Glomerular visceral epithelial cell (primary cell): Measurements from ENCODE around the gene CREBL2.
"Not testable (repeated sequence)": the region's sequence is repeated elsewhere in the genome, so short reads cannot be mapped to it uniquely, and the experiment has no call there.

Source experiments
- DNase-seq: peaks from one replicate; pipeline ENCODE4 v3.0.0-alpha.2; 2016; ENCODE audit errors: extremely low spot score

Gene CREBL2

GRCh38 chr12:12598864-12599263 is 12.8 kb upstream of the CREBL2 start:
- DNase-seq, result no peak

DNA sequence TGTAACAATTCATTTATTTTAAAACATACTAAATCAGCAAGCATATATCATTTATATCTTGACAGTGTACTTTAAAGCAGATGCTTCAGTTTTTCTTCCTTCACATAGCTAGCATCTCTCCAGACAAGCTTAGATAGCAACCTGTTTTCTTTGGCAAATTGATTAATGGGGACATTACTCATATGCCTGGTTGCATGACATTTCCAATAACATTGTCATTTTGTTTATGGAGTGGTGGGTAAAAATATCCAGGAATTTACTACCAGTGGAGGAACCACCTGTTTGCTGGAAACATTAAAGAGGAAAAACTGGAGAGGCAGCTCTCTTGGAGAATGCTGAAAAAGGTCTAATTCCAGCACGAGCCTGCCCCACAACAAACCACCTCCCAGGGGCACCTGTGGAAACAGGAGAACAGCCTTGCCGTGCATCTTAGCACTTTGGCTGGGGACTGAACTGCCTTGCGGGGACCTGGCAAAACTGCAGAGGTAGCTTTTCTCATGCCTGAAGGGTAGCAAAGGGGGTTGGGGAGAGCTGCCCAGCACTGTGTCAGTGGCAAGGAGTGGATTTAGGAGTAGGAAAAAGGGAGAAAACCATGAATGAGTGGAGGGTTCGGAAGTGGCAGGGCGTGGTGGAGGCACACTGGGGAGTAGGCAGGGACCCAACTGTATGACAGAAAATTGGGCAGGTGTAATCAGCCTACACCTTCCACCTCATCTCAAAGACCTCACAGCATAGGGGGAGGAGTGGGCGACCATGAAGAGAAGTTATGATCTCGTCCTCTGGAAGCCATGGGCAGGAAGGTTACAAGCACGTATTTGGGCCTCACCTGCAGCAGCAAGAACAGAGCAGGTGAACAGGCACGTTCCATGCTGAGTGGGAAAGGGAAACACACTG is 11.7 kb upstream of the CREBL2 start:
- DNase-seq, result no peak

DNA sequence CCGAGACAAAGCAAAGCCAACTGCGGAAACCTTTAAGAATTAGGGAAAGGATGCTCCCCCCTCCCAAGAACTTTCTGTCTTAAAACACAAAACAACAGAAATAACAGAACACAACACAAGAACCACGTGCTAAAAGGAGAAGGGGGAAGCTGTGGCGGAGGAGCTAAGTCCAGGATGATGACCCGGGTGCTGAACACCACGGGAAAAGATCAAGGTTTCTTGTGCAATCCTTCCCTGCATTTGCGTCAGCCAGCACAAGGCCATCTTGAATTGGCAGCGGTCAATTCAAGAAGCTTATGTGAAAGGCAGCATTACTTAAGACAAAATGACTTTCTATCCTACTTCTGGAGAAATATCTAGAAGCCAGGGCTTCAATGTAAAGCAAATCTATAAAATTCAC is 11.0 kb upstream of the CREBL2 start:
- no peak for DNase-seq

DNA sequence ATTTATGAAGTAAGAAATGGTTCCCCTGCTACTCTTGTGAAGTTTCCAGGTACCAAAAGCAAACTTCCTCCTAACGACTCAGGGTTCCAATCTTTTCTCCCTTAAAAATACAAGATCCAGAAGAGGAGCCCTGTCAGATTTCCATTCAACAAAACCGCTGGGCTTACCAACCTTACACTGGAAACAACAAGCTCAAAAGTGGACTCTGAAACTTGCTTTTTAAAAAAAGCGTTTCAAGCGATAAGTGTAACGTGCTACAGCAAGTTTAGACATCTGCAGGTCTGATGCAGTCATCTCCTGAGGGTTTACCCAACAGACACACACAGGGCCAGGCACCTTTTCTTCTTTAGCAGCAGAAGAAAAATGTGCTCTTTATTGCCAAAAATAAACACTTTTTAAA is 6.9 kb upstream of the CREBL2 start:
- no peak for DNase-seq

GRCh38 chr12:12606781-12607589 is 4.7 kb upstream of the CREBL2 start:
- peak; percentile 31 for DNase-seq

DNA sequence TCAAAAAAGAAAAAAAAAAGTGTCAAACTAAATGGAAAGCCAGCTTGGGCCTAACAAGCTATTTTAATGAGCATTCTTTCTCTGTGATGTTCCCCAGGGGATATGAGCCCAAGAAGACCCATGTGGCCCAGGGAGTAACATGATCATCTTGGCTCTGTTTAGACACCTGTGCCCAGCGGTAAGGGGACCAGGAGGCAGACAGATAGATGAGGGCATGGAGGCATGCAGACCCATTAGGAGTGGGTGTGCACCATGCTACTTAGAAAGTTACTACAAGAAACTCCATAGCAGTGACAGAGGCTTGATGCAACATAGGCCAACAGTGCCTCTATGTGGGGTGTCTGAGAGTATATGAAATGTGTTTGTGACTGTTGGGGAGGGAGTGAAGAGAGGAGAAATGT is 3.1 kb upstream of the CREBL2 start:
- peak; percentile 13 for DNase-seq

DNA sequence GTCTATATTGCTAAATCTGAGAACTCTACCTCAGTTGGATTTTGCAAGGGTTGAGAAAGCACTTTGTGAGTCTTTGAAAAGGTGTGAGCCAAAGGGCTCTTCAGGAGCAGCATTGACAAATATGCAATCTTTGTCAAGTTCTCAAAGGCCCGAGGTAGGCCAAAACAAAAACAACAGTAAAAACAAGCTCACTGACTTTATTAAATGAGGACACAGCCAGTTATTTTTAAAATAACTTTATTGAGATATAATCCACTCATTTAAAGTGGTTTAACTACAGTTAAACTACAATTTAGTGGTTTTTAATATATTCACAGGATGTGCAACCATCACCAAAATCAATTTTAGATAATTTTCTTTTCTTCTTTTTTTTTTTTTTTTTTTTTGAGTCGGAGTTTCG is 2.0 kb upstream of the CREBL2 start:
- DNase-seq, result no peak

- no peak for DNase-seq
Observed at GRCh38 chr12:12610711-12611110, 965 bp upstream of the CREBL2 start.

DNA sequence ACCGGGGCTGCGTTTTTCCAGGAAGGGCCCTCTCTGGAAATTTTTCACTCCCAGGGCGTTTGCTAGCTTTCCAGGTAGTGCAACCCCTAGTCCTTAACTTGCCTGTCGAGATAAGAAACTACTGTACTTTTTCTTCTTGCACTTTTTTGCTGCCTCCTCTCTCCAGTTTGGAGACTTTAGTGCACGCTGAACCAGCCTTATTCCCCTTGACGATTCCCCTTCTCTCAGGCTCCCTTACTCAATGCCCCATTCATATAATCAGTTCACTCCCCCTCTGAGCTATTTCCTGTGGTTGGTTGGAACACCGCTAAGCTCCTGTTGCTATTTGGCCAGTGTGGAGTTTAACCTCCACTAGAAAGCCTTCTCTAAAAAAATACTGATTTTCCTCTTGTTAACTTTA is 682 bp downstream of the CREBL2 start:
- DNase-seq, result peak; percentile 44

DNA sequence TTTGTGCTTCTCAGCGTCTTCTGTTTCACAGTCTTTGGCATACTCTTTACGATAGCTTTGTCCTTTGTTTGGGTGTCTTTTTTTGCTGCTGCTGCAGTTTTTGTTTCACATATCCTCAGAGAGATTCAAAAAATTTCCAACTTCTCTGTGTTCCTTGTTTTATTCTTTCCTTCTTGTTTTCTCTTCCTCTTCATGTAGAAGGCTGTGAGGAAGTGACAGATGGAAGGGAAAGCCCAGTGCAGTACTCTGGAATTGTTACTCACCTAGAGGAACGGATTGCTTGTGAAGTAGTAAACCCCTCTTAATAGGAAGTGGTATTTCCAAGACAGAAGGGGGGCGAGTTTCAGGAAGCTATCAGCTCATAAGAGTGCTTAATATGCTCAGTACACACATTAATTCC is 1.7 kb downstream of the CREBL2 start:
- no peak for DNase-seq

- no peak for DNase-seq
Observed at GRCh38 chr12:12614342-12614741, 2.7 kb downstream of the CREBL2 start.

- DNase-seq, result no peak
Observed at GRCh38 chr12:12616512-12617310, 5.0 kb downstream of the CREBL2 start.

DNA sequence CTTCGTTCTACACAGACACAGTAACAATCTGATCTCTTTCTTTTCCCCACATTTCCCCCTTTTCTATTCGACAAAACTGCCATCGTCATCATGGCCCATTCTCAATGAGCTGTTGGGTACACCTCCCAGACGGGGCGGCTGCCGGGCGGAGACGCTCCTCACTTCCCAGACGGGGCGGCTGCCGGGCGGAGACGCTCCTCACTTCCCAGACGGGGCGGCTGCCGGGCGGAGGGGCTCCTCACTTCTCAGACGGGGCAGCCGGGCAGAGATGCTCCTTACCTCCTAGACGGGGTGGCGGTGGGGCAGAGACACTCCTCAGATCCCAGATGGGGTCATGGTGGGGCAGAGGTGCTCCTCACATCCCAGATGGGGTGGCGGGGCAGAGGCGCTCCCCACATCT is 6.4 kb downstream of the CREBL2 start:
- DNase-seq, result not testable (repeated sequence)

DNA sequence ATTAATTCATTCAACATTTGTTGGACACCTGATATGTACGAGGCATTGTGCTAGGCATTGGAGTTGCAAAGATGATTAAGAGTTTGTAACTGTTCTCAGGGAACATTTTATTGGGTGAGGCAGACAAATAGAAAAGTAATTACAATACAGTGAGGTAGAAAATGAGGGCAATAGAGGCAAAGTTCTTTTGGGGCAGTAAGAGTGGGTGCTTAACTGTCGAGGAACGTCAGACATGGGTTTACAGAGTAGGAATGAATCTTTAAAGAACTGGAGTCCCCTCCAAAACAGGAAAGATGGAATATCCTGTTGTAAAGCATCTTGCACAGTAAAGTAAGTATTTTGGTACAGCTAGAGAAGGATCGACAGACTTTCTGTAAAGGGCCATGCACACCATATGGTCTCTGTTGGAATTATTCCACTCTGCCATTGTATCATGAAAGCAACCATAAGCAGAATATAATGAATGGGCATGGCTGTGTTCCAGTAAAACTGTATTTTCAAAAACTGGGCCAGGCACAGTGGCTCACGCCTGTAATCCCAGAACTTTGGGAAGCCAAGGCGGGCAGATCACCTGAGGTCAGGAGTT is 9.1 kb downstream of the CREBL2 start:
- no peak for DNase-seq

- no peak for DNase-seq
Observed at GRCh38 chr12:12622418-12622817, 10.7 kb downstream of the CREBL2 start.

- no peak for DNase-seq
Observed at GRCh38 chr12:12624498-12624992, 12.9 kb downstream of the CREBL2 start.

GRCh38 chr12:12626471-12626870 is 14.8 kb downstream of the CREBL2 start:
- no peak for DNase-seq

DNA sequence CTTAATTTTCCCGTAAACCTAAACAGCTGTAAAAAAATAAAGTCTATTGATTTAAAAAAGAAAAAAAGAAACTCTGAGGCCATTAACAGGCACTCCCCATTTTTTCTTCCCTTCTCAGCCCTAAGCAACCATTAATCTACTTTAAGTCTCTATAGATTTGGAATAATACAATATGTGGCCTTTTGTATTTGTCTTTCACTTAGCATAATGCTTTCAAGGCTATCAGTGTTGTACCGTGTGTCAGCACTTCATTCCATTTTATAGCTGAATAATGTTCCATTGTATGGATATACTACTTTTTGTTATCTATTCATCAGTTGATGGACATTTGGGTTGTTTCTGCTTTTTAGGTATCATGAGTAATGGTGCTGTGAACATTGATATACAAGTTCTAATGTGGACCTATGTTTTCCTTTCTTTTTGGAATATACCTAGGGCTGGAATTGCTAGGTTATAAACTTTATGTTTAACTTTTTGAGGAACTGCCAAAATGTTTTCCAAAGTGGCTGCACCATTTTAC is 15.7 kb downstream of the CREBL2 start:
- no peak for DNase-seq

DNA sequence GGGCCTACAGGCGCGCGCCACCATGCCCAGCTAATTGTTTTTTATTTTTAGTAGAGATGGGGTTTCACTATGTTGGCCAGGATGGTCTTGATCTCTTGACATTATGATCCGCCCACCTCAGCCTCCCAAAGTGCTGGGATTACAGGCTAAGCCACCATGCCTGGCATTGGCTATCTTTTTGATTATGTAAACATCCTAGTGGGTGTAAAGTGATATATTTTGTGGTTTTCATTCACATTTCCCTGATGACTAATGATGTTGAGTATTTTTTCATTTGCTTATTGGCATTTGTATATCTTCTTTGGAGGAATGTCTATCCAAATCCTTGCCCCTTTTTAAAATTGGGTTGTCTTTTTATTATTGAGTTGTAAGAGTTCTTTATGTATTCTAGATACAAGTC is 16.3 kb downstream of the CREBL2 start:
- peak; percentile 9 for DNase-seq

DNA sequence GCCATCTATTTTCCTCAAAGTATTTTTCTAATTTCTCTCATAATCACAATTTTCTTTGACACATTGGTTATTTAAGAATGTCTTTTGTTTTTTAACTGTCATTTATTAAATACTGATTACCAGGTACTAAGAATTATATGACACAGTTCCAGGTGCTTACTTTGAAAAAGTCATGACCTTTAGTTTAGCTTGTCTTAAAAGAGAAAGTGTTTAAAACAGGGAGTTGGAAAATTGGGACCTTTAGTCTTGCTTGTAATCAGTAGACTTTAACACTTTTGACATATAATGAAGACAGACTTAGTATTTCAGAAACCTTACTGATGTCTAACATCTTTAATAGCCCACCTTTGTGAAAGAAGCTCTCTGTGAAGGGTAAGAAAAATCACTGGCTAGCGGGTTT is 19.2 kb downstream of the CREBL2 start:
- no peak for DNase-seq

GRCh38 chr12:12635651-12636050 is 24.0 kb downstream of the CREBL2 start:
- DNase-seq, result no peak
